ENCODE results near the gene YPEL5.

DNA sequence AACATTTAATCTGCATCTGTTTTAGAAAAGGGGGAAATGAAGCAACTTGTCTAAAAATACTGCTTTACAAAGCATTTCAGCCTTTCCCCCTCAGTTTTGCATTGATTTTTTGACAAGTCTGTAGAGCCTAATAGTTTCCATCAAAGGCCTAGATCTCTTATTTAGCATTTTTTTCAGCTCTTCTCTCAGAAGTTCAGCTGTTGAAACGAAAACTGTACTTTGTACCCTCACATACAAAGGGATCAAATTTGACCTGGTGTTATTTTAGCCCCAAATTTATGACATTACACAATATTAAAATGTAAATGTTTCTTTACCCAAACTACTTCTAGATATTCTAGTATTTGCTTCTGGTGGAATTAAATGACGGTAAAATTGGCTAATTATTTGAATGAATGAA, 13.0 kb downstream of the YPEL5 start:
- TF ChIP-seq, protein P1, sequence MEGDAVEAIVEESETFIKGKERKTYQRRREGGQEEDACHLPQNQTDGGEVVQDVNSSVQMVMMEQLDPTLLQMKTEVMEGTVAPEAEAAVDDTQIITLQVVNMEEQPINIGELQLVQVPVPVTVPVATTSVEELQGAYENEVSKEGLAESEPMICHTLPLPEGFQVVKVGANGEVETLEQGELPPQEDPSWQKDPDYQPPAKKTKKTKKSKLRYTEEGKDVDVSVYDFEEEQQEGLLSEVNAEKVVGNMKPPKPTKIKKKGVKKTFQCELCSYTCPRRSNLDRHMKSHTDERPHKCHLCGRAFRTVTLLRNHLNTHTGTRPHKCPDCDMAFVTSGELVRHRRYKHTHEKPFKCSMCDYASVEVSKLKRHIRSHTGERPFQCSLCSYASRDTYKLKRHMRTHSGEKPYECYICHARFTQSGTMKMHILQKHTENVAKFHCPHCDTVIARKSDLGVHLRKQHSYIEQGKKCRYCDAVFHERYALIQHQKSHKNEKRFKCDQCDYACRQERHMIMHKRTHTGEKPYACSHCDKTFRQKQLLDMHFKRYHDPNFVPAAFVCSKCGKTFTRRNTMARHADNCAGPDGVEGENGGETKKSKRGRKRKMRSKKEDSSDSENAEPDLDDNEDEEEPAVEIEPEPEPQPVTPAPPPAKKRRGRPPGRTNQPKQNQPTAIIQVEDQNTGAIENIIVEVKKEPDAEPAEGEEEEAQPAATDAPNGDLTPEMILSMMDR (IDR thresholded peaks at IDR 0.05), result no peak
- TF ChIP-seq POLR2A (IDR thresholded peaks at IDR 0.05), result no peak
